Measurements from ENCODE around the gene EPB41L2. TPM values are rescaled to one million over a fixed set of nuclear protein-coding genes. Genes with fewer than 3 reads are reported as not detected.
"Not testable (repeated sequence)": the region's sequence is repeated elsewhere in the genome, so short reads cannot be mapped to it uniquely, and the experiment has no call there.

EPB41L2 gene
- total RNA-seq, 1 donor from 2014 or later, result 17.7 TPM

DNA sequence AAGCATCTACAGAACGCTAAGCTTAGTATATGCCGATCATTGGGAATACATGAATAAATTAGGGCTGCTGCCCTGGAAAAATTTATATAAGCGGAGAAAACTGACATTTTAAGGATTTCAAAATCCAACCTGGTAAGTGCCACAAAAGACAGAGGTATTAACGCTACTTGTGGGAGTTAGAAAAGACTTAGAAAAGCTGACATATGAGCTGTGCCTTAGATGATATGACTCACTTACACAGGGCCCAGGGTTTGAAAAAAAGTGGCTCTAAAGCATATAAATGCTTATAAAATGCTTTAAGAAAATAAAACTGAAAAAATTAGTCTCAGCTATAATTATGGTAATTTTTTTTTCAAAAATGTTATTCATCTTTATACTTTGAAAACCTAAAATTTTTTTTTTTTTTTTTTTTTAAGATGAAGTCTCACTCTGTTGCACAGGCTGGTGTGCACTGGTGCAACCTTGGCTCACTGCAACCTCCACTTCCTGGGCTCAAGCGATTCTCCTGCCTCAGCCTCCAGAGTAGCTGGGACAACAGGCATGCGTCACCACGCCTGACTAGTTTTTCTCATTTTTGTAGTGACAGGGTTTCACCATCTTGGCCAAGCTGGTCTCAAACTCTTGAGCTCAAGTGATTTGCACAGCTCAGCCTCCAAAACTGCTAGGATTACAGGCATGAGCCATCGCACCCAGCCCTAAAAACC, 25.7 kb downstream of the EPB41L2 start:
- intact Hi-C loops (cut with micrococcal nuclease), result no loop called here

DNA sequence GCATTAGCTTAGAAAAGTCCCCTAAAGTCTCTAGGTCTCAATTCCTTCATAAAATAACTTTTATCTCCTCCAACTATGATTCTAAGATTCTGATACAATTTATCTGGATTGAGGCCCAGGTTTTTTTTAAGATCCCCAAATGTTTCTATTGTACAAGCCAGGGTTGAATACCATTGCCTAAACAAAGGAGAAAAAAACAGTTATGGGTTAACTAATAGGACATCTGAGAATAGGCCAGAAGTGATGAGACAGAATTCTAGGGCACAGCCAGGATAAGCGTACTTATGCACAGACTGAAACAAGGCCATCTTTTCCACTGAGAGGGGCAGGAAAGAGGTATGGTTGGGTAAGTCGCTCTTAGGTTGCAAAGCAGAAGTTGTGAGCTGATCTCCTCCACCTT, 26.4 kb downstream of the EPB41L2 start:
- intact Hi-C loops (cut with micrococcal nuclease), result no loop called here

DNA sequence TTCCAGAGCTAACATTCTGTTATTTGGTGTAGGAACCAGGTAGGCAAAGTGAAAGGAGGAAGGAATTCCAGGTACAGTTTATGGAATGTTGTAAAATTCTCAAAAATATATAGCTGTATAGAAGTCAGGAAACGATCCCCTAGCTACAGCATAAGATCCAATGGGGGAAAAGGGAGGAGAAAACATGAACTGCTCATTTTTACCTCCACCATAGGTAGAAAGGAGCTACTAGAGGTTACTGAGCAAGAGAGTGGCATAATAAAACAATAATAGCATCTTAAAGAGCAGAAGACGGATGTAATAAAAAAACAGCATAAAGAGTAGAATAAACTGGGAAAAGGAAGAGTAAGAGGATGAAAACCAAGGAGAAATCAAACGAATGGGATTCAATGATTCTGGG, 26.9 kb downstream of the EPB41L2 start:
- intact Hi-C loops (cut with micrococcal nuclease), result no loop called here

DNA sequence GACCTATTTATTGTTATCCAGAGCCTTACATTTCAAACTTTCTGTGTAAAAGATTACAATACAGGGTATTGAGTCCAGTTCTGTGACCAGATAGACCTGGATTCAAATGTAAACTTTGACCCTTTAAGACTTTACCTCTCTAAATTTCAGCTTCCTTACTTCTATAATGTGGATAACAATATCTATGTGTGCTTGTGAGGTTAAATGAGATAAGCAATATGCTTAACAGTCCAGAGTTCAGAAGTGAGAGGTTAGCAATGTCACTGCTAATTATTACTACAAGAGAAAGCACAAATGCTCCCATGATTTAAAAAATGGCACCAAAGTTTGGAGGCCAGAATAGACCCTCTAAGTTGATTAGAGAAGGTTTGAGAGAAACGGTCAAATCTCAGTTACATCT, 27.5 kb downstream of the EPB41L2 start:
- intact Hi-C loops (cut with micrococcal nuclease), result no loop called here

DNA sequence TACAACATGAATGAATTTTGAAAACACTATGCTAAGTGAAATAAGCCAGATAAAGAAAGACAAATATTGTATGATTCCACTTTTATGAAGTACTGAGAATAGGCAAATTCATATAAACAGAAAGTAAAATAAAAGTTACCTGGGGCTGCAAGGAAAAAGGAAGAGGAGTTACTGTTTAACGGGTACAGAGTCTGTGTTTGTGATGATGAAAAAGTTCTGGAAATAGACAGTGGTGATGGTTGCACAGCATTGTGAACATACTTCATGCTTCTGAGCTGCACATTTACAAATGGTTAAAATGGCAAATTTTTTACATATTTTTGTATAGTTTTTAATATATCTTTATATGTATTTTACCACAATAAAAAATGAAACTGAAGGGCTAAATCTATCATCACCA, 29.4 kb downstream of the EPB41L2 start:
- intact Hi-C loops (cut with micrococcal nuclease), result no loop called here

DNA sequence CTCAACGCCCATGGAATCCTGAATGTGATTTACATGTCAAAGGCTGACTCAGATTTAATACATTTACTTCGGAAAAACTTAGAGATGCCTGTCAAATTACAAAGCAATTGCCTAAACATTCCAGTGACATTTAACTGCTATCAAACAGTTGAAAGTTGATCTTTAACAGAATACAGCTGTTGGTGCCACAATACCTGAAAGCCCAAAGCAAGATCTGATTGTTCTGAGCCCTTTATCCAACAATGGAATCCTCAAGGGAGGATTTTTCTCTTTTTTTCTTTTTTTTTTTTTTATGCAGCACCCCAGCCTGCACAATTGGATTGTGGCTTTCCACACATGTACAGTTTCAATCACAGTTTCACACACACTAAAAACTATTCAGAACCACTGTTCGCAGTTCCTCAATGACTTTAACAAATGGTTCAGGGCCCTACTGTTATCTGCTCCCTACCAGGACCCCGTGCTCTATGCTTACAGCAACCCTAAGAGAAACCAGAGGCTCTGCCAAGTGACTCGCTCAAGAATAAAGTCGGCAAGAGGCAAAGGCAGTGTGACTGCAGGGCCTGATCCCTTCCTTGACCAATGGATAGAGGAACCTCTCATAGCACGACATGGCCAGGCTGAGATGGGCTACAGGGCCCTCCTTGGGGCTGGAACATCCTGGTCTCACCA, 33.3 kb downstream of the EPB41L2 start:
- intact Hi-C loops (cut with micrococcal nuclease), result no loop called here

DNA sequence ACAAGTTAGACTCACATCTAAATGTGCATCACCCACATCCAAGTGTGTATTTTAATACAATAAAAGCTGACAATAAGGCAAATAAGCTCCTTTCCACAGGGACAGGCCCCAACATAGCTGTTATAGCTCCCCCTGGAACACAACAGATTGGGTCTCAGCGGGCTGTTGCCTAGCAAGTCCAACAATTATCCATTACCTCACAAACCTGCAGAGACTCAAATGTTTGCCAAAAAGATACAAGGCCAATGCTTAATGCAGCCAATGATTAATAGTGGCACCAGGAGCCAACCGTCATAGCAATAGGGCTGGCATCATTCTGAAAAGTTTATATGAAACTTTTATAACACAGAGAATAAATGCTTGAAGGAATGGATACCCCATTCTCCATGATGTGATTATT, 35.7 kb downstream of the EPB41L2 start:
- intact Hi-C loops (cut with micrococcal nuclease), result no loop called here

DNA sequence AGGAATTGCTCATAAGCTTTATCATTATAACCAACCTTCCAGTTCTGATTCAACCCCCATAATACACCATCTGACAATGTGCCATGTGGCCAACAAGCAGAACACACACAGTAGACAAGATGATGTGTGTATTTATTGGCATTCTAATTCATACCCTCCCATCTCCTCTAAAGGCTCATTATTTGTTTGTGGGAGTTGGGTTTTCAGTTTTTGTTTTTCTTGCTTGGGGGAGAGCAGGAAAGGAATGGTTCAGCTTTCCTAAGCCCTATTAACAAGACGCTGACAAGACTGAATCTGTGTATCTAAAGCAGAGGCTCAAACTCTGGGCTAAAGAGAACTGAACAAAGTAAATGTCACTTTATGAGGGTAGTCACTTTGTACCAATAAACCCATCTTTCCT, 36.8 kb downstream of the EPB41L2 start:
- intact Hi-C loops (cut with micrococcal nuclease), result no loop called here

DNA sequence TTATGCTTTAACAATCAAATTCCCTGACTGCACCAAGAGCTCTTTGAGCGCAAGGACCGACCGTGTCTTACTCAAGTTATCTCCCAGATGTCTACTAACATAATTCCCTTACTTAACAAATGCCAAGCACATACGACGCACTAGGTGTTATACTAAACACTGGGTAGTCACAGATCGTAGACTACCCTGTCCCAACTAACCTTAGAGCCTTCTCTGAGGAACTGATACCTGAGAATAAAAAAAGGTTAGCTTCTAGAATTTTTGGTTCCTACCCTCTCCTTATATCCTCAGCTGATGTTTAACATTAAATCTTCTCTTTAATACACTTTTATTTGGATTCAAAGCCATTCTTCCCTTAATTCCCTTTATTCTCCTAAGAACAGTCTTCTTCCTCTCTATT, 38.5 kb downstream of the EPB41L2 start:
- intact Hi-C loops (cut with micrococcal nuclease), result no loop called here

DNA sequence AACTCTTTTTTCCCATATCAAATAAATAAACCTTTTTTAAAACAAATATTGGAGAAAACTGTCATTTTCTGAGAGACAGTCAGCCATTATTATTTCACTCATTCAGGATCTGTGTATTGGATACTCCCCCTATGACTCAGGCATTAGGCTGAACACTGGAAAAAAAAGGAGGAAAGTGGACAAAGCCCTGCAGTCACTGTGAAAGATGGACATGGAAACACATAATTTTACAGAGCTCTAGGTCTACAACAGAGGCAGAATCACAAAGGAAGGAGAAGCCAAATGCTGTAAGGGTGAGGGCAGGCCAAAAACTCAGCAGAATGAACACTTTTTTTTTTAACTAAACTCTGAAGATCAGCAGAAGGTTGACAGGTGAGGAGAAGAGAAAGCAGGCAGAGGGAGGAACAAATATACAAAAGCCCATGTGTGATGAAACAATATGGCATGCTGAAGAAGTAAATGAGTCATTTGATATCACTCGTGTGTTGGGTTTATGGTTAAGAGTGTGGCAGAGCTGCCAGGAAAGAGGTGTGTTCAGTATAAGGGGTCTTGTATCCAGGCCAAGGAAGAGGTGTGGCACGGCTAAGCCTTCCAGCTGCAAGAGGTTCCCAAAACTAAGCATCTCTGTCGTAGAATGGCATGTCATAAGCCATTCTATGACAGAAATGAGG, 39.1 kb downstream of the EPB41L2 start:
- intact Hi-C loops (cut with micrococcal nuclease), result no loop called here

DNA sequence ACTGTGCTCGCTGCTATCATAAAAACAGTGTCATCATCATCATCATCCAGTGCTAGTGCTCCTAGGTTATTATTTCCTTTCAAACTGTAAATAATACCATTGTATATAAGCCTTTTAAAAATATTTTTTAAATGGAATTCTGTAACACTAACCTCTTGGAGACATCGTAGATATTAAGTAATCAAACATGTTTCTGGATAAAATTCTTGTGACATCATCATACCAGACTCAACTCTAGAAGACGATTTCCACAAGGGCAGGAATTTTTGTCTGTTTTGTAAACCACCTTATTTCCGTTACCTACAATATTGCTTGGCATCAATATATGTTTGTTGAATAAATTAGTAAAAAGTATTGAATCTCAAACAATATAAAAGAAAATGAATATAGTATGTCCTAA, 40.4 kb downstream of the EPB41L2 start:
- intact Hi-C loops (cut with micrococcal nuclease), result no loop called here

DNA sequence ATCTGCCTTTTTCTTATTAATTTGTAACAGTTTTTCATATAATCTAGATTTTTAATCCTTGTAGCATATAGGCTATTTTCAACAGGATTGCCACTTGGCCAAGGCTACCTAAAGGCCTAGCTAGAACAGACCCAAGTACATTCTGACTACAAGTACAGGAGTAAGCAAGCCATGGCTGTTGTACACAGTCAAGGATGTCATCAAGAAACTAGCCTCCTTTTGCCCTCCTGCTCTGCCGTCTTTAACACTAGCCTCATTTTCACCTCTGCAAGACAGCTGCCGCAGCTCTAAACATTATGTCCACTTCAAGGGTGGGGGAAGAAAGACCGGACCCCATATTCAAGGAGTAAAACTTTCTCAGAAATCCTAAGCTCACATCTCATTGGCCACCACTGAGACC, 45.1 kb downstream of the EPB41L2 start:
- intact Hi-C loops (cut with micrococcal nuclease), result no loop called here

DNA sequence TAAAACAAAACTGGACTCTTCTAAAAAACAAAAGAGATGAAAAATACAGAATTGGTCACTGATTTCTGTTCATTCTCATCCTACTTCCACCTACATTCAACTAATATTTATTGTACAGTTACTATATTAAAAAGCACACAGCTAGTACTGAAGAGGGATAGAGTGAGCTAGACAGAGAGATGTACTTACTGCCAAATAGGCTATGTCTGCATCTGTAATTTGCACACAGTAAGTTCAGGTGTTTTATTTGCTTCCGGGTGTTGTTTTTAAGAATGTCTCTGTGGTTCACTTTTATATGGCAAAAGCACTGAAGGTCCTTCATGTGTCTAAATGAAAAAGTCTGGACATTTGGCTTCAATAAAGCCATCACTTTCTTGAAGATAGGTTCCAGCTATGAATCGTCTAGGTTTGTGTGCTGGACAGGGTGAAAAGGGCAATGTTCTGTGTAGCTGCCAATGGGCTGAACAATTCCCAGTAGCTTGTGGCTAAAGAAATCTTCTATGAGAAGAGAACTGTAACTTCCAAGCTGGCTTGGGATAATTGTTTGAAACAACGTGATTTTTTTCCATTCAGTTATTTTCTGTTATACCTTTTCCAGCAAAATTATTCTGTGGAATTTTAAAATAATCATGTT, 47.3 kb downstream of the EPB41L2 start:
- intact Hi-C loops (cut with micrococcal nuclease), result no loop called here

DNA sequence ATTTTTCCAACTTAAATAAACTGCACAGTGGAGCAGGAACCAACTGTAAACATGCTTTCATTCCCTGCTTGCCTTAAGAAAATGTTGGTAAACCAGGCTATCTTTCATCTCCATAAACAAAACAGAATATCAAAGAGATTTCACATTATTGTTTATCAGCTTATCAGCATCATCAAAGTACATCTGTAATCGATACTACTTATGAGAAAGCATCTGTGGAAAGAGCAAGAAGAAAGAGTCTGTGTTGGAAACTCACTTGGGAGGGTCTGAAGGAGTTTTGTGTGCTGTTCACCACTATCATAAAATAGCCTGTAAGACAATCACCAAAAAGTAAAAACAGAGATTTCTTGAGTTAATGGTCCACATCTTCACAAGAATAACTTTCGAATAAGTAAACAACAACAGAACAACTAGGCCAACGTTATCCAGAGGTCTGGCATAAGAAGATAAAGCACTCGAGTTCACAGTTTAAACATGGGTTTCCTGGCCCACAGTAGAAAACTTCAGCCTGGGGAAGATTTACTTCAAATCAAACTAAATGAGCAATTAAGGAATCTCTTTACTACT, 47.9 kb downstream of the EPB41L2 start:
- intact Hi-C loops (cut with micrococcal nuclease), result no loop called here

DNA sequence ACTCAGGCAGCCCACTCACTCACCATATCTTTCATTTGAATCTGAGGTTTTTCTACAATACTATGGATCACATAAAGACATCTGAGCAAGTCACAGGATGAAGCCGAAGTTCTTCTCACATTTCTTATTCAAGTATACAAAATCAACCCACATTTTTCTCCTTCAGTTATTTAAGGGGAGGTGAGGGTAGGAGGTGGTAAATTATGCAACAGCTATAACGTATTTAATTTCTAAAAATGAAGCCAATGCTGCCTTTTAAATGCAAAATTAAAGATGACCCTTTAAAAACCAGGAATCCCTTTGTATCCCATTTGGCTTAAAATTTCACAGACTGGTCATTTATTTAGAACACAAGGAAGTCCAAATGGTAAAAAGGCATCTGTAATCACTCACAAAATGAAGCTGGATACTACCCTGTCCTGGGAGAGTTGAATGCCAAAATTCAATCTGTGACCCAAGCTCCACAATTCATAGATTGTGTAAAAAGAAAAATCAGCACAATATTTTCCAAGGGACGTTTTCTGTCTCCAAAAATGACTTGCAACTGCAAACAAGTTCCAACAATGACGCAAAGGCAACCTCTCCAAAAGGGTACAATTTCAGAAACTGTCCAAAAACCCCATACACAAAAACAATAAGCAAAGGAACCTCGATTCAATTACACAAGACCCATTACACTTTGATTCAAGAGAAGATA, 48.8 kb downstream of the EPB41L2 start:
- intact Hi-C loops (cut with micrococcal nuclease), result no loop called here

DNA sequence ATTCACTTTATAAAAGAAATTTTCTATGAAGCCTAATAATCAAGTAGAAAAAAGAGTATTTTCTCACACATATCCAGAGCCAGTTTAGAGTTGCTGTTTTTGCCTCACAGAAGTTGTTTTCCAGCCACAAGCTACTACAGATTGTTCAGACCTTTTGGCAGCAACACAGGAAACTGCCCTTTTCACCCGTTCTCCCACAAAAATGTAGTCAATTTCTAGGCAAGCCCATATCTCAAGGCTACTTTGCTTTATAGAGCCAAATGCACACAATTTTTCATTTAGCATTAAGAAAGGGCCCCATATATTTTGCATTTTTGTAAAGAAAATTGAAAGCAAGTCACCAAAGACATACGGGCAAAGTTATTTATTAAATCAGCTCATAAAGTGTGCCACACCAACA, 49.5 kb downstream of the EPB41L2 start:
- intact Hi-C loops (cut with micrococcal nuclease), result no loop called here

DNA sequence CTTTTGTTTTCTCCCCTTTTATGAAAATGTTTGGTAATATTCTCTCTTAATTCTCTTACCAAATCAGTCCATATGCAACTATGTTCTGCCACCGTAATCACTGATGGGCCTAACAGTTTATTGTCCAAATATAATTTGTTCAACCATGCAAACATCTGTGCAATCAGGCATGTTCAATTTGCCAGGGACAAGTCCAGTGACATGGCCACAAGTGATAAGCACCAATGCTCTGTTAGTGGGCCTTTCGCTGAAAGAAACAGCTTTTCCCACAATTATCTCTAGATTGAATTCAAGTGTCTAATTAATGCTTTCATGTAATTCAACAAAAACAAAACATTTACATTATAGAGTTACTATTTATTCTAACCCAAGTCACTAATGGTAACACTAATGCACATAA, 53.3 kb downstream of the EPB41L2 start:
- intact Hi-C loops (cut with micrococcal nuclease), result no loop called here

DNA sequence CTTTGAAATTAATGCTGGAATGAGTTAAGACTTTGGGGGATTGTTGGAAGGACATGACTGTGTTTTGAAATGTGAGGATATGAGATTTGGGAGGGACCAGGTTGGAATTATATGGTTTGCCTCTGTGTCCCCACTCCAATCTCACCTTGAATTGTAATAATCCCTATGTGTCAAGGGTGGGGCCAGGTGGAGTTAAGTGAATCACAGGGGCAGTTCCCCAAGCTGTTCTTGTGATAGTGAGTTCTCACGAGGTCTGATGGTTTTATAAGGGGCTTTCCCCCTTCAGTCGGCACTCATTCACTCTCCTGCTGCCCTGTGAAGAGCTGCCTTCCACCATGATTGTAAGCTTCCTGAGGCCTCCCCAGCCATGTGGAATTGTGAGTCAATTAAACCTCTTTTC, 54.1 kb downstream of the EPB41L2 start:
- intact Hi-C loops (cut with micrococcal nuclease), result not testable (repeated sequence)

DNA sequence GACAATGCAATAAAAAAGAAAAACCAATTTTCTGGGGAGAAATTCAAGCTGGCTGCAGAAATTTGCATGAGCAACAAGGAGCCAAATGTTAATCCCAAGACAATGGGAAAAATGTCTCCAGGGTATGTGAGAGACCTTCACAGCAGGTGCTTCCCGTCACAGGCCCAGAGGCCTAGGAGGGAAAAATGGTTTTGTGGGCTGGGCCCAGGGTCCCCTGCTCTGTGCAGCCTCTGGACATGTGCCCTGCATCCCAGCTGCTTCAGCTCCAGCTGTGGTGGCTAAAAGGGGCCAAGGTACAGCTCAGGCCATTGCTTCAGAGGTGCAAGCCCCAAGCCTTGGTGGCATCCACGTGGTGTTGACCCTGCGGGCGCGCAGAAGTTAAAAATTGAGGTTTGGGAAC, 55.1 kb downstream of the EPB41L2 start:
- intact Hi-C loops (cut with micrococcal nuclease), result not testable (repeated sequence)

DNA sequence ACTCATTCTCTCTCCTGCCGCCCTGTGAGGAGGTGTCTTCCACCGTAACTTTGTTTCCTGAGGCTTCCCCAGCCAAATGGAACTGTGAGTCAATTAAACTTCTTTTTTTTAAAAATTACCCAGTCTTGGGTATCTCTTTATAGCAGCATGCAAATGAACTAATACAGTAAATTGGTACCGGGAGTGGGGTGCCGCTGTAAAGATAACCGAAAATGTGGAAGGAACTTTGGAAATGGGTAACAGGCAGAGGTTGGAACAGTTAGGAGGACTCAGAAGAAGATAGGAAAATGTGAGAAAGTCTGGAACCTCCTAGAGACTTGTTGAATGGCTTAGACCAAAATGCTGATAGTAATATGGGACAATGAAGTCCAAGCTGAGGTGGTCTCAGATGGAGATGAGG, 55.8 kb downstream of the EPB41L2 start:
- intact Hi-C loops (cut with micrococcal nuclease), result no loop called here

DNA sequence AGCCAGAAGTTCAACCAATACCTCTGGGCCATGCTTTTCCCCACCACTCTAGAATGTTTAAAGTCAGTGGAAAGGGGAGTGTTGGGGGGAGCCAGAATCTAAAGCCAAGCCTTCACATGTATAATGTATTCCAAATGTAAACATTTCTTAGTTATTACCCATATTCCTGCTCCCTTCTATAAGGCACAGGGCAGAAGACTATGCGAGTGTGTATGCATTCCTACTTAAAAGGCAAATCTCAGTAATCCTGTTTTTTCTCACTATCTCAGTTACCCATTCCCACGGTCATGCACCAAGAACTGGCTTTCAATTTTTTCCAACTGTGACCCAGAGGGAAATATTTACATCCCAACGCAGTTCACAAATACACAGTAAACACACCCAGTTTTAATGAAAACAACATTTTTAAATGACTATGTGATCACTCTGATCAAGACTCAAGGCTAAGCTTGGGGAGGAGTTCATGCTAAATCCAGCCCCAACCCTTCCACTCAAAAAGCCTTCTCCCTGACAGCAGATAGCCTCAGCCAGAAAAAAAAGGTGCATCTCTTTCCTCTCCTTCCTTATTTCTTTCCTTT, 57.5 kb downstream of the EPB41L2 start:
- intact Hi-C loops (cut with micrococcal nuclease), result no loop called here
